ENCODE measurements around the gene ANO7.

DNA sequence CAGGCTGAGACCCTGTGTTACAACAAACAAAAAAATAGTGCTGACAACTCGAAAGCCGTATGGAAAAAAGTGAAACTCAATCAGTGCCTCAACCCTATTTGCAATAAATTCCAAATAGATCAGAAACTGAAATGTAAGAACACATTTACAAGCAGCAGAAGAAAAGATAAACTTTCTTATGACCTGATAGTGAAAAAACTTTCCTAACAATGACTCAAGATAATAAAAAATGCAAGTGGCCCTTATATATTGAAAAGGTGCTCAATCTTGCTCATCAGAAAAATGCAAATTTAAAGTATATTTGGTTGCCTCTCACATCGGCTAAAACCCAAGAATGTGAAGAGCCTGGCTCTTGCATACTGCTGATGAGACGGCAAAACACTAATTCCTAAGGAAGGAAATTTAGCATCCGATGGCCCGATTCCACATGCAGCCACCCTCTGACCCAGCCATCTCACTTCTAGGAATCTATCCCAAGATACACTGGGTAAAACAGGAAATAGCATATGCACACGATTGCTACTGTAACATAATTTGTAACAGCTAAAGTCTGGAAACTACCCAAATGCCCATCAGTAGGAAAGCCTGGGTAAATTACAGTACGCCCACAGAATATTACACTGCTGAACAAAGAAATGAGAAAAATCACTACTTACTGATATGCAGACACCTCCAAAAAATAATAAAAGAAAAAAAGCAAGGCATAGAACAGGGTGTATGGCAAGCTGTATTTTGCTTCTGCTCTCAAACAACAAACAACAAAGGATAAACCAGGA, 70.2 kb downstream of the ANO7 start:
- TF ChIP-seq MXI1 (conservative IDR thresholded peaks at IDR 0.05; ENCODE audit: poor library complexity, severe bottlenecking) (no peak), POLR2AphosphoS5 (IDR thresholded peaks at IDR 0.05) (no peak), TAF1 (IDR thresholded peaks at IDR 0.05; ENCODE audit: low read depth) (no peak), RAD21 (conservative IDR thresholded peaks at IDR 0.05) (no peak), EZH2 (IDR thresholded peaks at IDR 0.05; ENCODE audit: borderline replicate concordance, insufficient read depth, low read length, poor library complexity, severe bottlenecking) (no peak)
- TF ChIP-seq, protein P1, sequence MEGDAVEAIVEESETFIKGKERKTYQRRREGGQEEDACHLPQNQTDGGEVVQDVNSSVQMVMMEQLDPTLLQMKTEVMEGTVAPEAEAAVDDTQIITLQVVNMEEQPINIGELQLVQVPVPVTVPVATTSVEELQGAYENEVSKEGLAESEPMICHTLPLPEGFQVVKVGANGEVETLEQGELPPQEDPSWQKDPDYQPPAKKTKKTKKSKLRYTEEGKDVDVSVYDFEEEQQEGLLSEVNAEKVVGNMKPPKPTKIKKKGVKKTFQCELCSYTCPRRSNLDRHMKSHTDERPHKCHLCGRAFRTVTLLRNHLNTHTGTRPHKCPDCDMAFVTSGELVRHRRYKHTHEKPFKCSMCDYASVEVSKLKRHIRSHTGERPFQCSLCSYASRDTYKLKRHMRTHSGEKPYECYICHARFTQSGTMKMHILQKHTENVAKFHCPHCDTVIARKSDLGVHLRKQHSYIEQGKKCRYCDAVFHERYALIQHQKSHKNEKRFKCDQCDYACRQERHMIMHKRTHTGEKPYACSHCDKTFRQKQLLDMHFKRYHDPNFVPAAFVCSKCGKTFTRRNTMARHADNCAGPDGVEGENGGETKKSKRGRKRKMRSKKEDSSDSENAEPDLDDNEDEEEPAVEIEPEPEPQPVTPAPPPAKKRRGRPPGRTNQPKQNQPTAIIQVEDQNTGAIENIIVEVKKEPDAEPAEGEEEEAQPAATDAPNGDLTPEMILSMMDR (IDR thresholded peaks at IDR 0.05; ENCODE audit: poor library complexity, severe bottlenecking), result no peak

All from neural cell (in vitro differentiated cells).